Kidney epithelial cell (primary cell): ENCODE data around the gene KPNA4. TPM values are rescaled to one million over a fixed set of nuclear protein-coding genes. Genes with fewer than 3 reads are reported as not detected.

Experiments used
- DNase-seq: peaks from one replicate; pipeline ENCODE4 v3.0.0-alpha.2; 2010; ENCODE audit warnings: low read depth
- H3K27me3 ChIP-seq: 2 replicates; pipeline ENCODE4 v1.6.0; 2011; ENCODE audit warnings: low read length; ENCODE audit not compliant: control insufficient read depth, insufficient read depth
- H3K36me3 ChIP-seq: 2 replicates; pipeline ENCODE4 v1.5.1; 2011; ENCODE audit warnings: low read length; ENCODE audit not compliant: control insufficient read depth, insufficient read depth
- H3K4me3 ChIP-seq: 2 replicates; pipeline ENCODE4 v1.5.1; 2011; ENCODE audit warnings: low read depth, mild to moderate bottlenecking, control low read depth, low read length
- total RNA-seq: library from RNA; depleted of rRNA; stranded (reverse); fragments of >200 nt; gene quantifications from 2 replicates; pipeline ENCODE4 v1.2.3, GENCODE V29; 2015
- TF ChIP-seq, protein P1 (sequence below): IDR thresholded peaks from 2 replicates; pipeline ENCODE4 v1.5.1; 2011; ENCODE audit warnings: mild to moderate bottlenecking, moderate library complexity, low read length, control low read depth, inconsistent platforms; ENCODE audit not compliant: insufficient read depth, poor library complexity, severe bottlenecking

The KPNA4 gene
- total RNA-seq, 1 donor from 2014 or later: 38.0 TPM

DNA sequence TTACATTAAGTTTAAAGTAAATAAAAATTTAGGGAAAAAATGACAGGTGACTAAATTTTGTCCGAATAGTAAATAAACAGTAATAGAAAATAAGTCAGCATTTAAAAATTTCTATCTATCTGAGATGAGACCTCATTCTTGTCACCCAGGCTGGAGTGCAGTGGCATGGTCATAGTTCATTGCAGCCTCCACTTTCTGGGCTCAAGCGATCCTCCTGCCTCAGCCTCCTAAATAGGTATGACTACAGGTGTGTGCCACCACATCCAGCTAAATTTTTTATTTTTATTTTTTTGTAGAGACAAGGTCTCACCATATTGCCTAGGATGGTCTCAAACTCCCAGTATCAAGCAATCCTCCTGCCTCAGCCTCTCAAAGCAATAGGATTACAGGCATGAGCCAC is 7.8 kb downstream of the KPNA4 start:
- no peak for DNase-seq
- TF ChIP-seq, protein P1, sequence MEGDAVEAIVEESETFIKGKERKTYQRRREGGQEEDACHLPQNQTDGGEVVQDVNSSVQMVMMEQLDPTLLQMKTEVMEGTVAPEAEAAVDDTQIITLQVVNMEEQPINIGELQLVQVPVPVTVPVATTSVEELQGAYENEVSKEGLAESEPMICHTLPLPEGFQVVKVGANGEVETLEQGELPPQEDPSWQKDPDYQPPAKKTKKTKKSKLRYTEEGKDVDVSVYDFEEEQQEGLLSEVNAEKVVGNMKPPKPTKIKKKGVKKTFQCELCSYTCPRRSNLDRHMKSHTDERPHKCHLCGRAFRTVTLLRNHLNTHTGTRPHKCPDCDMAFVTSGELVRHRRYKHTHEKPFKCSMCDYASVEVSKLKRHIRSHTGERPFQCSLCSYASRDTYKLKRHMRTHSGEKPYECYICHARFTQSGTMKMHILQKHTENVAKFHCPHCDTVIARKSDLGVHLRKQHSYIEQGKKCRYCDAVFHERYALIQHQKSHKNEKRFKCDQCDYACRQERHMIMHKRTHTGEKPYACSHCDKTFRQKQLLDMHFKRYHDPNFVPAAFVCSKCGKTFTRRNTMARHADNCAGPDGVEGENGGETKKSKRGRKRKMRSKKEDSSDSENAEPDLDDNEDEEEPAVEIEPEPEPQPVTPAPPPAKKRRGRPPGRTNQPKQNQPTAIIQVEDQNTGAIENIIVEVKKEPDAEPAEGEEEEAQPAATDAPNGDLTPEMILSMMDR: no peak

GRCh38 chr3:160556141-160556540 is 9.2 kb downstream of the KPNA4 start:
- no peaks in the 10 kb centered on the region for H3K36me3 ChIP-seq
- no peaks in the 10 kb centered on the region for H3K27me3 ChIP-seq
- TF ChIP-seq, protein P1: no peak
- no peak overlapping the region for H3K4me3 ChIP-seq
- no peak for DNase-seq

More for the DNA sequence above, 7.8 kb downstream of the KPNA4 start:
- Histone ChIP-seq H3K27me3 (no peaks in the 10 kb centered on the region), H3K36me3 (no peaks in the 10 kb centered on the region), H3K4me3 (no peak overlapping the region)

DNA sequence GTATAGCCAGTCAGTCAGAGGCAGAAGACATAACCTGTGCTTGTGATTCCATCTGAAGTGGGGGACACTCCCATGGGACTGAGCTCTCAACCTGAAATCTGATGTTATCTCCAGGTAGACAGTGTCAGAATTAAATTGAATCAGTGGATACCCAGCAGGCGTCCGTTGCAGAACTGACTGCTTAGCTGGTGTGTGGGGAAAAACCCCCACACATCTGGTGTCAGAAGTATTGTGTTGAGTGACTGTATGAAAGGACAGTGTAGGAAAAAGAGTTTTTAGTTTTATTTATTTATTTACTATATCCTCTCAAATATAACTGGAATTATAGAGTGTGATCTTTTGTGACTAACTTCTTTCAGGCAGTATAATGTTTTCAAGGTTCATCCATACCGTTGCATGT is 10.4 kb downstream of the KPNA4 start:
- no peak overlapping the region for H3K4me3 ChIP-seq
- no peaks in the 10 kb centered on the region for H3K27me3 ChIP-seq
- TF ChIP-seq, protein P1: no peak
- DNase-seq: no peak
- no peaks in the 10 kb centered on the region for H3K36me3 ChIP-seq

- TF ChIP-seq, protein P1: no peak
- H3K36me3 ChIP-seq: no peaks in the 10 kb centered on the region
- H3K4me3 ChIP-seq: no peak overlapping the region
- no peaks in the 10 kb centered on the region for H3K27me3 ChIP-seq
- DNase-seq: no peak
These were observed 11.5 kb downstream of the KPNA4 start for GRCh38 chr3:160553827-160554226.

DNA sequence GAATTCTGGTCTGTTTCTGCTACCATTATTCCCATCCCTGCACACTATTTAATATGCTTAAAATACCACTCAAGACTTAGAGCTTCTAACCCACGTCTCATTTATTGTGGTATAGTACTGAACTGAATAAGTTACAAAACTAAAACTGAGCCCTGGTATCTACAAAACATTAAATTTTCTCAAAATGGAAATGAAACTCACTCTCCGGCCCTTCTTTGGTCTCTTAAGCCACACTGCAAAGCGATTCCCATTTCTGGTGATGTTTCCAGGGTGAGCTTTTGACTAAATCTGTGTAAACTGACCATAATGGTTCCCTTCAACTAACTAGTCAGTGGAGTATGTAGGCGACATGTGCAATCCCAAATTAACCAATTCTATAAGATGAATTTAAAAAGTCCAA is 18.6 kb downstream of the KPNA4 start:
- no peak for DNase-seq
- TF ChIP-seq, protein P1: no peak
- H3K36me3 ChIP-seq: no peaks in the 10 kb centered on the region

GRCh38 chr3:160545504-160545871 is 19.9 kb downstream of the KPNA4 start:
- Histone ChIP-seq H3K4me3 (no peak overlapping the region), H3K36me3 (no peaks in the 10 kb centered on the region), H3K27me3 (no peaks in the 10 kb centered on the region)
- DNase-seq: no peak
- TF ChIP-seq, protein P1: no peak

More for the DNA sequence above, 18.6 kb downstream of the KPNA4 start:
- no peak overlapping the region for H3K4me3 ChIP-seq
- no peaks in the 10 kb centered on the region for H3K27me3 ChIP-seq
